Measurements from ENCODE around the gene KDM4B.

Gene KDM4B

DNA sequence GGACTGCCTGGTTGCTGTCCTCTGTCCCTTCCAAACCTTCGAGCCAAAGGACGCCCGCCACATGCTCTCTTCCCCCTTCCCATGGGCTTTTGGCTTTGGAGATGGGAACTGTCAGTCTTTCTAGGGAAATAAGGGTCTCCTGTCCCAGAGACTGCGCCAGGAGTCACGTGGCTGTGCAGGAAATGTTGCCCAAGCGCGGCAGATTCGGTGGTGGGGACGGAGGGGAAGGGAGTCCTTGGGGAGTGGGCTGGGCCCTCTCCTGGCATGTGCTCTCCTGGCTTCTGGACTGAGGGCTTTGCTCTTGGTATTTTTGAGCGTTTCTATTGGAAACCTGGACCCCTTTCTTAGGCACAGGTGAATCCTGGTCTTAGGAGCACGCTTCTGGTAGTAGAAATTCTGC is 103.2 kb downstream of the KDM4B start:
- no peak for DNase-seq (ENCODE audit: low spot score)

DNA sequence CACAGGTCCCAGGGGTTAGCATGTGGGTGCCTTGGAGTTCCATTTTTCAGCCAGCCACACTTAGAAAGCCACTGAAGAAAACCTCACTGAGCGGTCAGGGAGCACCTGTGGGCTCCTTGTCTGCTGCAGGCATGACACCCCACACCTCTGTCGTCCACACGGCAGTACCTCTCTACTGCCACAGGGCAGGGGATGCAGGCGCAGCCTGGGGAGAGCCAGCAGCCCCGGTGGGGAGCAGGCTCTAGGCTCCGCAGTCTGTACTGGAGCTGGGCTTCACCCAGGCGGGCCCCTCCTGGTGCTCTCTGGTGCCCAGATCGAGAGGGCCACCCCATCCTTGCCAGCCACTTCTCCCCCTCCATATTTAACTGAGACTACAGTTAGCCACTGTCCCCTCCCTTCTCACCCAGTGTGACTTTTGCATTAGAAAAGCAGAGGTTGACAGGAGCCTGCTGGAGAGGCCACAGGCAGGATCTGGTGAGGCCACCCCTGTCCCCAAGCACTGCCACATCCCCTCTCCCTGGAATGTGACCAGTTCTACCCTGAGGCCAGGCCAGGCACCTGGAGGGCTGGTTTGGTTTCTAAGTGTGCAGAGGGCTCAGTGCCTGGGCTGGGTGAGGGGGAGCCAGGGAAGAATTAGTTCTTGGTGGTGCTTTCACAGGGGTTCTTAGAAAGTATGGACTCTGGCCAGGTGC is 104.4 kb downstream of the KDM4B start:
- DNase-seq (ENCODE audit: low spot score), result no peak

DNA sequence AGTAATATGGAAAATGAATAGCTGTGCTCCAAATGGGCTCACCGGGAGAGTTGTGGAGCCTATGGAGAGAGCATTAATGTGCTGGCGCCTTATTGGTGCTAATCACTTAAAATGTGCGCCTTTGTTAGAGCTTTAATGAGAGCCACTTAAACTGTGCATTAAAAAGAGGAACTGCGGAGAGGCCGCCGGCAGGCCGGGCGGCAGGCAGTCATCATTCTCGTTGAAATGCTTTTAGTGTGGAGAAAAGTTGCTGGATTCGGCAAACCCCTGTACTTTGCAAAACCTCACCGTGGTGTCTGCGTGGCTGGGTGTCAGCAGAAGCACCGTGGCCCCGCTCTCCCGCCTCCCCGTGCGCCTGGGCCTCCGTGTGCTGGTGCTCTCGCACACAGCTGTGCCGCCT is 105.5 kb downstream of the KDM4B start:
- DNase-seq (ENCODE audit: low spot score), result no peak

DNA sequence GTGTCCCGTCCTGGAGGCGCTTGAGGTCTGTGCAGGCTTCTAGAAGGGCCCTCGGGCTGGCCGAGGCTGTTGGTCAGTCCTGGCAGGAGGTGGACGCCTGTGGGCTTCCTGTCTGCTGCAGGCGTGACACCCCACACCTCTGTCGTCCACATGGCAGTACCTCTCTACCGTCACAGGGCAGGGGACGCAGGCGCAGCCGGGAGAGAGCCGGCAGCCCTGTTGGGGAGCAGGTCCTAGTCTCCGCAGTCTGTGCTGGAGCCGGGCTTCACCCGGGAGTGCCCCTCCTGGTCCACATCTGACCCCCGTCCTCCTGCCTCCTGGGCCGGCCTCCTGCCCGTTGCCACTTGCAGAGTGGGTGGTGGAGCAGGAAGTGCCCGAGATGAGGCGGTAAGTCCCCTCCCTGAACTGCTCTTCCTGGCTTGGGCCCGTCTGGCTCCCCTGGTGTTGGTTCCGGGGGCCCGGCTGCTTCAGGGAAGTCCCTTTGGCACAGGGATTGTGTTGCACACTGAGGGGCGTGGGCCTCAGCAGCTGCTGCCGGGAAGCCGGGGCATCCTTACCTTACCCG is 106.0 kb downstream of the KDM4B start:
- no peak for DNase-seq (ENCODE audit: low spot score)

DNA sequence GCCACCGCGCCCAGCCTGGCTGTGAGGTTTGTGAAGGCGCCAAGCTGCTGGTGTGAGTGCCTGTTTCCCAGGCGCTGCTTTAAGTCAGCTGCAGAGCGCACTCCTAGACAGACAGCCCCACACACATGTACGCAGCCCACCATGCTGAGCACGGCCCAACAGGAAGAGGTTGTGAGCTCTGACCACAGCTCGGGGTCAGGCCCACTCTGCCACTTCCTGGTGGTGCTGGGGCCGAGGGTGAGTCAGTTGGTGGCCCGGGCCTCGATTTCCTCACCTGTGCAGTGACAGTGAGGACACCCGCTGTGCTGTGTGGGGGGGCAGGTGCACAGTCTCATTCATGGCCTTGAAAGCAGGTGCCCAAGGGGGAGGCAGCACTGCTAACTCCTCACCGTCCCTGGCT is 106.7 kb downstream of the KDM4B start:
- no peak for DNase-seq (ENCODE audit: low spot score)

DNA sequence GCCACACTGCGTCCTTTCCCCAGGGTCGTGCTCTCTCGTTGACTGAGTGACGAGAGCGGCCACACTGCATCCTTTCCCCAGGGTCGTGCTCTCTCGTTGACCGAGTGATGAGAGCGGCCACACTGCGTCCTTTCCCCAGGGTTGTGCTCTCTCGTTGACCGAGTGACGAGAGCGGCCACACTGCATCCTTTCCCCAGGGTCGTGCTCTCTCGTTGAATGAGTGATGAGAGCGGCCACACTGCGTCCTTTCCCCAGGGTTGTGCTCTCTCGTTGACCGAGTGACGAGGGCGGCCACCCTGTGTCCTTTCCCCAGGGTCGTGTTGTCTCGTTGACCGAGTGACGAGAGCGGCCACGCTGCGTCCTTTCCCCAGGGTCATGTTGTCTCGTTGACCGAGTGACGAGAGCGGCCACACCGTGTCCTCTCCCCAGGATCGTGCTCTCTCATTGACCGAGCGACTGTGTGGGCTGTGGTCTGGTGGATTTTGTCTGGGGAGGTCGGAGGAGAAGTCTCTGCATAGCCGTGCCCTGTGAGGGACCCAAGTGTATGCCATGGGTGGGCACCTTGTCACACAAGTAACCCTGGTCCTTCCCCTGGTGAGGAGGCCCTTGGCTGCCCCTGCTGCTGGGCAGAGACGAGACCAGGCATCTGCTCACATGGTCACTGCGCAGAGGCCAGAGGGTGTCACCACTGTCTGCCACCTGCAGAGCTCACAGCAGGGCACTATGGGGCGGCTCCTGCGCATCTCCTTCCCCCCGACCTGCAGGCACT is 107.7 kb downstream of the KDM4B start:
- DNase-seq (ENCODE audit: low spot score), result no peak

DNA sequence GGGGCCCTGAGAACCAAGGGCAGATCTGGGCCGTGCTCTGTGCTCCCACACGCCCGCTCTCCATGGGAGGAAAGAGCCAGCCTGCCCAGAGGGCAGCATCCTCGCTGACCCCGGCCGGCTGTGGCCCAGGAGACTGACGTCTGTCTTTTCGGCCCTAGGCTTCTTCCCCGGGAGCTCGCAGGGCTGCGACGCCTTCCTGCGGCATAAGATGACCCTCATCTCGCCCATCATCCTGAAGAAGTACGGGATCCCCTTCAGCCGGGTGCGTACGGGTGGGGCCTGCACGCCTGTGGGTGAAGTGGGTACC is 108.2 kb downstream of the KDM4B start:
- no peak for DNase-seq (ENCODE audit: low spot score)

DNA sequence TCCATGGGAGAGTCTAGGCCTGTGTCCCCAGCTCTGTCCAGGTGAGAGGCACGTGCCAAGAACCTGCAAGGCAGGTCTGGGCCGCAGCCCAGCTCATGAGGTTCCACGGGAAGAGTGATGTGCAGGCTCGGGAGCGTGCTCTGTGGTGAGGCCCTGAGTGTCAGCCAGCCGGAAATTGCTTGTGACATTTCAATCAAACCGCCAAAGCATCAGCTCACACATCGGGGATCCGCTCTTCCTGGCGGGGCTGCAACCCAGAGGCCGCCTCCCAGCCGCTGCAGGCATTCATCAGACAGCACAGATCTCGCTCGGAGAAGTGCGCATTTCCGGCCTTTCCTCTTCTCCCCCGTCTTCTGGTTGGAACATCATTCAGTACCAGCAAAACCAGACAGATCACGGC is 109.3 kb downstream of the KDM4B start:
- DNase-seq (ENCODE audit: low spot score), result no peak

DNA sequence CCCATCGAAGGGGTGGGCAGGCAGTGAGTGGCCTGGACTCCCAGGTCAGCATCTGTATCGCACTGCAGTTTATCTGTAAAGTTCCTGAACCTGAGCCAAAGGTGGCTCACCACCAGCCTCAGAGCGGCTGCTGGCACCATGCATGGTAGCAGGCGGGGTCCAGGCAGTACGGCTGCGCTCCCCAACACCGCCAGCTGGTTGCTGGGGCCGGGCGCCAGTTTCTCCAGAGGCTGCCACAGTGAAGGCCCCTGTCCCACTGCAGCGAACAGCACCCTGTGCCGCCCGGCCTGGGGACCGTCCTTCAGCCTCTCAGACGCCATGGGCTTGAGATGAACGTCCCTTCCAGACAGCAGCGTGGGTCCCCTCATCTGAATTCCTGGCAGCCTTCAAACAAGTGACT is 109.8 kb downstream of the KDM4B start:
- no peak for DNase-seq (ENCODE audit: low spot score)

DNA sequence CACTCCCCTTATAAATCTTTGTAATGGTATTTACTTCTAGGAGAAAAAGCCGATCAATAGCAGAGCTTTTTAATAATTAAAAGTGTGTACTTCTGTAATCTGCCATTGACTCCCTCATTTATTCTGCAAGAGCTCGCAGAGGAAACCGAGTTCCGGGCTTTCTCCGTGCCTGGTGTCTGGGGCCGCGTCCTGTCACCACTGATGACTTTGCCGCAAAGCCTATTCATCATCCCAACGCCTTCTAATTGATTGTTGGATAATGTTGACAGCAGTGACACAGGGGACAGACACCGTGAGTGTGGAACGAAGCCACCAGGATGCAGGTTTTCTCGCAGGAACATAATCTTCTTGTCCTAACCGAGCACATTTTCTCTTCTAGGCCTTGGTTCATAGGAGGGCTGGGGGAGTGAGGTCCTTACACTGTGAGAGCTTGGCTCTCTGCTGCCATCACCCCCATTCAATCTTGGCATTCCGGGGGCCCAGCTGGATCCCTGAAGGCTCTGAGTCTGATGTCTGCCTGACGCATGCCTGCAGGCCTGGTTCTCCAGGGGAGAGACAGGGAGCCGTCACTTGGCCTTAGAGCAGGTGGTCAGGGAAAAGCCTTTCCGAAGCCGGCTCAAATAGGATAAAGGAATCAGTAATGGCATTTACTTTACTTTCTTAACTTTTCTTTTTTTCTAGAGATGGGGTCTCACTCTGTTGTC is 110.3 kb downstream of the KDM4B start:
- DNase-seq (ENCODE audit: low spot score), result no peak

DNA sequence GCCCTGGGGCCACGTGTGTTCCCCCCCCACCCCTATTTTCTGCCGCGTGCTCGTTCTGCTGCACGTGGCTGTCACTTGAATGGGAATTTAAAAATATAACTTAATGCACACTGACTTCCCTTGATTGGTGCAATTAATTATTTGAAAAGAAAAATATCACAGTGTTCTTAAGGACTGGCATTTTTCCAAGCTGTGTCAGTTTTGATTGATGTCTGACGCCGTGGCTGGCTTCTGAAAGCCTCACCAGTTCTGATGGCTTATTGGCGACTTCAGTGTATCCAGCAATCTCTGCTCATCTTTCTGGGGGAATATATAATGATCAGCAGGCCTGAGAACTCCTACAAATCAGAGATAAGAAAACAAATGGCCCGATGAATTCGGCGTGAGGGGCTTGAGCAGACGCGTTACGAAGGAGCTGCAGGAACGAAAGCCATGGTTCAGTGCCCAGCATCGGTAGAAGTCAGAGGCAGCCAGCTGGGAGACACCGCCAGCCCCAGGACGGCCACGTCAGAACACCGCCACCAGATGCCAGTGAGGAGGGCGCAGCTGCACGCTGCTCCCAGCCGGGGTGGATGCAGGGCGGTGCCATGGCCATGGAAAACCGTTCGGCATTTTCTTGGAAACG is 111.2 kb downstream of the KDM4B start:
- DNase-seq (ENCODE audit: low spot score), result no peak

DNA sequence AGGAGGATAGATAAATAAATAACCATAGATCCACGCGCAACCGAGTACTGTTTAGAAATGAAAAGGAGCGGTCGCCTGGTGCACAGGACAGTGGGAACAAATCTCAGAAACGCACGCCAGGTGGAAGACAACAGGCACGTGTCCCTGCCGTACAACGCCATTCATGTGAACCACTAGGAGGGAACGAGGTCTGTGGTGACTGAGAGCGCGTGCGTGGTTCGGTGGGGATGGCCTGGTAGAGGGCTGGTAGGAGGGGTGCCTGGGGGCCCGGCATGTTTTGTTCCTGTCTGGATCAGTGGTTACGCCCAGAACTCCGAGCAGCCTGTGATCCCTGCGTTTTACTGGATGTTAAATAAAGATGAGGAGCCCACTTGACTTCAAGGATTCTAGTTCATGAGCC is 111.9 kb downstream of the KDM4B start:
- no peak for DNase-seq (ENCODE audit: low spot score)

DNA sequence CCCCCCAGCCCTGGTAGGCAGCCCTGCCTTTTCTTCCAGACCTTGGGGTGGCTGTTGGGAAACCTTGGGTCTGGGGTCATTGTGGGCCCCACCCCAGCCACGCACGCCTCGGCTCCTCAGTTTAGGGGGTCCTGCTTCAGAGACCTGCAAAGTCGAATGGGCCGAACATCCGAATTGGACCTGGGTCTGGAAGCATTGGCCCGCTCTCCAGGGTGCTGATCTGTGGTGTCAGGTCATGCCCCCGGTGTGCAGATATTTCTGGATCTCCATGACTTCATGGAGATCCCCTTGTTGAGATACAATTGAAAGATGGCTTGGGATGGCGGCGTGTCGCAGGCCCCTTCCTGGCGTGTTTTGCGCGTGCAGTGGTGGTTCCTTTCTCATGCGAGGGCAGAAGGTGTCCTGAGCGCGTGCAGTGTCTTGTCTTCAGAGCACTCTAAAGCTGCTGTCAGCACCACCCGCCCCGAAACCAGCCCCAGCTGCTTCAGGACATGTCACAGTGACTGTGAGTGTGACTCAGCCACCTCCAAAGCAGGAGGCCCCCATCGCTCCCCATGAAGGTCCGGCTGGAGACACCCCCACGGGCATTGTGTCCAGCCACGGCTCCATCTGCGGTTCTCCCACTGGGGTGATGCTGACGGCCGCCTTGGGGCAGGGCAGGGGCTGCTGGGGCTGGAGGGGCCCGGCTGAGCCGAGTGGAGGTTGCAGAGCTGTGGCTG is 112.7 kb downstream of the KDM4B start:
- peak; percentile 73 for DNase-seq (ENCODE audit: low spot score)

DNA sequence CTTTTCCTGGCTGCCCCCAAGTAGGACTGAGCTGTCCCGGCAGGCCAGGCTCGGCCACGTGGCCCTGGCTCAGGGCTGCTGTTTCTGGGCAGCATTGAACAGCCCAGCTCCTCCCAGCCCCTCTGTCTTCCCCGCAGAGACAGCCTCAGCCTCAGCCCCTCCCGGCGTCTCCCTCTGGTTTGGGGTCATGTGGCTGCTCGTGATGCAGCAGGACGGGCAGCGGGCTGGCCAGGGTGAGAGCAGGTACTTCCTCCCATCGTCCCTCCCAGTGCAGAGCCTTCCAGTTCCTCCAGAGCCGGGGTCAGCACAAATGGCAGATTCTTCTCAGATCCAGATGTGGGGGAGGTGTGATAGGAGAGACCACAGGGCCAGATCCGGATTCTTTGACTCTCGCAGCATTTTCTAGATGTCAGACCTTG is 114.6 kb downstream of the KDM4B start:
- DNase-seq (ENCODE audit: low spot score), result no peak

DNA sequence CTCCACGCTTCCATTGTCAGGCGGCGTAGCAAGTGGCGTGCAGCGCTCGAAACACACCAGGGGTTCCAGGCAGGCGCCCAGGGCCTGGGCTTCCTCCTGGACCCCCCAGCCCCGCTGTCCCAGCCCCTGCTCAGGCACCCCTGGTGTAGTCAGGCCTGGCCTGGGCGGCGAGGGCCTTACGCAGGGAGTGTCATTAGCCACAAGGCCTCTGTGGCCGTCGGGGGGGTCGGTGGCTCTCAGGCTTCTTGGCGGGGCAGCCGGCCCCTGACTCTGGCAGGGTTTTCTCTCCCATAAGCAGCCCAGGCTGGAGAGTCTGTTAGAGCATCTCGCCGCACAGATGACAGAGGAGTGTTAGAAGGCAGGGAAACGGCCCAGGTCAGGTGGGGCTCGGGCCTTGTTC is 116.7 kb downstream of the KDM4B start:
- DNase-seq (ENCODE audit: low spot score), result no peak

DNA sequence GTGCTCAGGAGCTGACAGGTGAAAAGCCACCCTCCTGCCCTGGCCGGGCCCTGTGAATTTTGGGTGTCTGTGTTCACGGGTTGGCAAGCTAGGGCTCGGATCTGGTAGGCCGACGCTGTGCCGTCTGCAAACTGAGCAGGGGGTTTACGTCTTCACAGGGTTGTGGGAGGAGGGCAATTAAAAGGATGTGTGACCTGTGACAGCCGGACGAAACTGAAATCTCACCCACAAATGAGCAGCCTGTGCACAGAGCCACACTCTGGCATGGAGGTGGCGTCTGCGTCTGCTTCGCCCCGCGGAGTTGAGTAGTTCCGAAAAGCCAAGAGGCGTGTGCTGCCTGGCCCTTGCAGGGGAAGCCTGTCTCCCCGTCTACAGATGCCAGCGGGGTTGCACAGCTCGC is 117.3 kb downstream of the KDM4B start:
- DNase-seq (ENCODE audit: low spot score), result no peak

DNA sequence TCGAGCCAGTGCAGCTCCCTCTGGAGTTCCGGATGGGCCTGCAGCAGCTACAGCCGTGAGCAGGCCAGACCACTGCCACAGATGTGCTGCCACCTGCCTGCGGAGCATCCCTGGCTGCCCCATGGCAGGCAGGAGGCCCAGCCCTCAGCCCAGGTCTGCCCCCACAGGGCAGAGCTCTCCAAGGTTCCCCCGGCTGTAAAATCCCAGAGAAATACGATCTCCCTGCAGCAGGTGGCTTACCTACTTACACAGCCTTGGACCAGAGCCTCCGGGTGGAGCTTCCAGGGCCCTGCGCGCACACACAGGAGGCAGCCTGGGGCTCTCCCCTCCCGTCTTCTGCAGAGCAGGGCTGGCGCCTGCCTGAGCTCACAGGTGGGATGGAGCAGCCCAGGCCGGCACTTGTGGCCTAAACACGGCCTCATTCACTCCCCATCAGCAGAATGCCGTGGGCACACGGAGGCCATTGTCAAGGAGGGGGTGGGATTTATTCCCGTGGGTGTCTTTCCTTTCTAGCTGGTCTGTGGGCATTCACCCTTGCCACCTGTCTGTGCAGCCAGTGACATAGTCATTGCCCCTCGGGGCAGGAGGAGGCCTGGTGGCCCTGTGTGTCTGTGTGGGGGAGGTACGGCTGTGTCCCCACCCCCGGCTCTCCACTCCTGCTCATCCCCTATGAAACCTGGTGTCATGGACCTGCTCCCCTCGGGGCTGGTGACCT is 118.0 kb downstream of the KDM4B start:
- no peak for DNase-seq (ENCODE audit: low spot score)

DNA sequence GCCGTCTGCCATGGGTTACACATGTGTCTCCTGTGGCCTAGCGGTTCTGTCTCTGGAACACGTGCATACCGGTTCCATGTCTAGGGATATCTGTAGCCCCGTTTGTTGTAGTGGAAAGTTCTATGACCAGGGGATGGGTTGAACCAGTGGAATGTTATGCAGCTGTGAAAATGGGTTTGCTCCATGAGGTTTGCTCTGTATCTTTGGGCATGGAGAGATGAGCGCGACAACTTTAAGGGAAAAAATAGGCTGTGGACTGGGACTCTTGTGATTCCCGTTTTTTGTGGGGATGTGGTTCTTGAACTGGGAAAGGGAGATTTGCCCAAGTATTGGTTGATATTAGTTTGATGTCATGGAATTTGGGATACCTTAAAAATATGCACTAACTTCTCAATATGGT is 120.4 kb downstream of the KDM4B start:
- no peak for DNase-seq (ENCODE audit: low spot score)

DNA sequence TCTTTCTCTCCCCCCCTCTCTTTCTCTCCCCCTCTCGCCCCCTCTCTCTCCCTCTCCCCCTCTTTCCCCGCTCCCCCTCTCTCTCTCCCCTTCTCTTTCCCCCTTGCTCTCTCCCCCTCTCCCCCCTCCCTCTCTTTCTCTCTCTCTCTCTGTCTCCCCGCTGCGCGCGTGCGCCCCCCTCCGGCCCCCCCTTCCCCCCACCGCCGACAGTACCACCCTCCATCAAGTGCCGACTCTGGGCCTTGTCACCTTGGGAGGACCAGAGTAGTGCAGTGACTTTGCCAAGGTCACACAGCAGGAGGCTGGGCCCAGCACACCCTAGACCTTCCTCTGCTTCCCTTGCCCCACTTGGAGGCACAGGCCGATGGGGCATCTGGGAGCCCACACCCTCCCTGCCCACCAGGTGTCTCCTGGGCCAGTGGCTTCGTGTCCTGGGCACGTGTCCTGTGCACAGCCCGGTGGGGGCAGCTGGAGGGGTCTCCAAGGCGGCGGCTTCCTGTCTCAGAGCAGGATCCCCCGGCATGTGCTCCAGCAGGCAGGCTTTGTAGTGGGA is 121.6 kb downstream of the KDM4B start:
- DNase-seq (ENCODE audit: low spot score), result no peak

DNA sequence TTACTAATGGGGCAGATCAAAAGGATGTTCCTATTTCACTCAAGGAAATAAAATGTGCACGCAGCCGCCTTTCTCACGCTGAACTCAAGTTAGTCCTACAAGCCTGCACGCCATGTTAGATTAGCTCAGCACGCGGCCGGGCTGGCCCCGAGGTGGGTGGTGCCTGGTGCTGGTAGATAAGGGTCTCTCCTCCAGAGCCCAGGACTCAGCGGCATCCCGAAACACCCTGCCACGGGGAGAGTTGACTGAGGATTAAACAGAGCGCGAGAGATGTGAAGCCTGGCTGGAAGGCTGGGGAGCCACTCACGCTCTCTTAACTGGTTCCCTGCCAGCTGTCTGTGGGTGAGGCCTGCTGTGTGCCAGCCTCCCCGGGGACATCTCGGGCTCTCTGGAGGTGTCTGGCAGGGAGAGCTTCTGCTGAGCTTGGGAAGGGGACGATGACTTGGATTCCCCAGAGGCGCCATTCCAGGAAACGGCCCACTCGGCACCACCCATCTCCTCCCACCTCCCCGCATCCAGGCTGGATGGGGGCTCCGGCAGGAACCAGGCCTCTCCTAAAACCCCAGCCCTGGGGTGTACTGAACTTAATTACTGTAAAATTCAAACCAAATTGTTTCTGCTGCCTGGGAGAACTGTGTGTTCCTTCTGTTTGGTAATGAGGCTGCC is 122.2 kb downstream of the KDM4B start:
- peak; percentile 64 for DNase-seq (ENCODE audit: low spot score)

All from AG08395 (cell line).